Mesodermal cell (in vitro differentiated cells): ENCODE data around the gene ATPAF2. TPM values are rescaled to one million over a fixed set of nuclear protein-coding genes. Genes with fewer than 3 reads are reported as not detected.

Source experiments
- H3K27ac ChIP-seq: 2 replicates; pipeline ENCODE4 v1.7.0; 2013; ENCODE audit warnings: mild to moderate bottlenecking, low read depth, low read length, moderate library complexity; ENCODE audit not compliant: severe bottlenecking
- H3K36me3 ChIP-seq: 2 replicates; pipeline ENCODE4 v1.7.1; 2013; ENCODE audit warnings: mild to moderate bottlenecking, low read length, moderate library complexity; ENCODE audit not compliant: control insufficient read depth, insufficient read depth
- H3K4me1 ChIP-seq: one replicate; pipeline ENCODE4 v1.7.1; 2013; ENCODE audit warnings: mild to moderate bottlenecking, low read length; ENCODE audit not compliant: insufficient read depth, control insufficient read depth, poor library complexity, severe bottlenecking
- H3K4me3 ChIP-seq: 2 replicates; pipeline ENCODE4 v1.7.0; 2013; ENCODE audit warnings: low read length, control low read depth, mild to moderate bottlenecking; ENCODE audit not compliant: insufficient read depth, poor library complexity, severe bottlenecking; ENCODE audit errors: extremely low read depth
- H3K9me3 ChIP-seq: 2 replicates; pipeline ENCODE4 v1.7.1; 2013; ENCODE audit warnings: mild to moderate bottlenecking, low read length, moderate library complexity; ENCODE audit not compliant: control insufficient read depth
- WGBS, 2 experiments: methylation state at CpG; one replicate each; pipeline ENCODE4 v1.1.5; 2013; ENCODE audit warnings: missing lambda C conversion rate in 2 of 2; ENCODE audit not compliant: insufficient coverage in 2 of 2; 5-methylcytosine and 5-hydroxymethylcytosine counted together
- polyA plus RNA-seq, 2 experiments: library from polyadenylated mRNA; stranded (reverse); fragments of 50-300 nt; gene quantifications; one replicate each; pipeline ENCODE4 v1.2.3, GENCODE V29; 2013

Gene ATPAF2
- 23.8 TPM for polyA plus RNA-seq (2013, experiment 1 of 2)
- polyA plus RNA-seq (2013, experiment 2 of 2): 22.6 TPM

DNA sequence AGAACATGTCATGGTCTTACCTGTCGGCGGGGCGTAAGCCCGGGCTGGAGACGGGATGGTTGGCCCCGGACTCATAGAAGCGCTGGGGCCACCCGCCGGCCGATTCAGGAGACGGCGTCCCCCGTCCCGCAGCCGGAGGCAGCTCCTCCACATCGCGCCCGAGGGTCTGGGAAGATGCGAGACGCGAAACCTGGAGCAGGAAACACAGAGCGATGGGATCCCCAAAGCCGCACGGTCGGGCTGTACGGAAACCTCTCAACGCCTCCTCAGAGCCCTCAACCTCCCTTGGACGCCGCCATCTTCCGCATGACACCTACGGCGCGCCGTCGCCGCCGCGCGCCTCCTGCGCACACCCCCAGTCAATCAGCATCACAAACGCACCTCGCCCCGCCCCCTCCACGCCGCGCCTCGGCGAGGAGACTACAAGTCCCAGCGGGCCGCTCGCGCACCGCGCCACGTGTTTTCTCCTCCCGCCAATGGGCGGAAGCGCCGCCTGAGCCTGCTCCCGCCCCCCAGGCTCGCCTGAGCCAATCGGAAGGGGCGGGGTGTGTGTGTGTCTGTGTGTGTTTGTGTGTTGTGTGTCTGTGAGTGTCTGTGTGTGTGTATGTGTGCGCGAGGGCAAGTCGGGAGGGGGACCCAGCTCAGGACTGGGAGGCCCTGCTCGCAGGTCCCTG, at the start of gene ATPAF2, which contains the start of gene GID4:
ATPAF2 (minus strand) TSS at position 308 of the 674 bp plus-strand sequence; CDS start at position 153, 155 bp downstream.
GID4 (plus strand) TSS at position 548 of the 674 bp plus-strand sequence; CDS start at position 605, 57 bp downstream.
- Histone ChIP-seq H3K27ac (no peak within 1 kb of the TSS), H3K9me3 (no peaks in the 10 kb centered on the region), H3K4me1 (peaks cover 10% of the 10 kb centered on the region), H3K36me3 (no peaks in the 10 kb centered on the region), H3K4me3 (peak within 1 kb of the TSS; percentile 79)
- WGBS, 2 experiments: 0% methylated on average over 31 to 56 of the region's 67 CpGs

DNA sequence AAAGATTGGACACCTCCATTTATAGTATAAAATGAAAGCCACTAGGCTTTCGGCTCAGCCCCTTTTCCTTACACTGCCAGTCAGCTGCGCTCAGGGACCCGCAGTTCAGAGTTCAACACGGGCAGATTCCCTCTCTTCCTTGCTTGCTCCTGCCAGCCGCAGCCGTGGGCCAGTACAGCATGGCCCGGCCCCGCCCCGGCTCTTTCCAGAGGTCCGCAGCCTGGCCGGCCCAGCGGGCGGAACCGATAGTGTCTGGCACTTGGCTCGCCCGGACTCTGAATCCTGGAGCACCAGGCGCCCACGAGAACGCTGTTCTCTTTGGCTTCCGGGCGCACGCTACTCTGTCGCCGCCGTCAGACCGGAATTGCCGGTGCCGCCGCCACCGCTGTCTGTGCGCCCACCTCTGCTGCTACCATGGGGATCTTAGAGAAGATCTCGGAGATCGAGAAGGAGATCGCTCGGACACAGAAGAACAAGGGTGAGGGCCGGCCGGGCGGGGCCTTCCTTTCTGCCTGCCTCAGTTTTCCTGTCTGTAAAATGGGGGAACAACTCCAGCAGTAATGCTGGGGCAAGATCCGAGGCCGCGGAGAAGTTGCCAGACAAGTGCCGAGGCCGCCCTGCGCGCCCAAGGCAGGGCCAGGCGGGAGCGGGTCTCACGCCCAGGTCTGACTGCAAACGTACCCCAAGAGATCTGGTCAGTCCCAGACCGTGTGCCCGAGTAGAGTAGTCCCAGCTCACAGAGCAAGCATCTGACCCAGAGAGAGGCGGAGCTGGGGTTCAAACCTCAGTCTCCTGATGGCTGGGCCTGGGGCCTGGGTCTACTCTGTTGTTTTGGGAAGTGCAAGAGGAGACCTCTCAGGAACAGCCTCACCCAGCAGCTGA, 48.9 kb upstream of the ATPAF2 start, which contains the start of gene DRG2:
DRG2 (plus strand) TSS at position 339 of the 882 bp plus-strand sequence; CDS start at position 415, 76 bp downstream.
- H3K9me3 ChIP-seq: no peaks in the 10 kb centered on the region
- H3K4me1 ChIP-seq: peaks cover 6% of the 10 kb centered on the region
- 3% methylated on average over 49 to 51 of the region's 52 CpGs for WGBS, 2 experiments
- H3K27ac ChIP-seq: peak within 1 kb of the TSS; percentile 55
- H3K4me3 ChIP-seq: peak within 1 kb of the TSS; percentile 81
- peaks cover 19% of the 10 kb centered on the region for H3K36me3 ChIP-seq

DNA sequence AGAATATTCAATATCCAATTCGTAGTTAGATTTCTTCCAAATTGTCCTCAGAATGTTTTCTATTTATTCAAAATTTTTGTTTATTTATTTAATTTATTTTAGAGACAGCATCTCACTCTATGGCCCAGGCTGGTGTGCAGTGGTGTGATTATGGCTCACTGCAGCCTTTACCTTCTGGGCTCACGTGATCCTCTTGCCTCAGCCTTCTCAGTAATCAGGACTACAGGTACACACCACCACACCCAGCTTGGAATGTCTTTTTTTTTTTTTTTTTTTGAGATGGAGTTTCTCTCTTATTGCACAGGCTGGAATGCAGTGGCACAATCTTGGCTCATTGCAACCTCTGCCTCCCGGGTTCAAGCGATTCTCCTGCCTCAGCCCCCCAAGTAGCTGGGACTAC, 45.3 kb upstream of the ATPAF2 start:
- Histone ChIP-seq H3K27ac (no peak overlapping the region), H3K4me1 (peaks cover 6% of the 10 kb centered on the region), H3K9me3 (no peaks in the 10 kb centered on the region), H3K4me3 (no peak overlapping the region), H3K36me3 (no peaks in the 10 kb centered on the region)
- WGBS, 2 experiments: 92% methylated on average over 2 of the region's 4 CpGs; no CpG with 5 or more reads in 1 of the 2 experiments

DNA sequence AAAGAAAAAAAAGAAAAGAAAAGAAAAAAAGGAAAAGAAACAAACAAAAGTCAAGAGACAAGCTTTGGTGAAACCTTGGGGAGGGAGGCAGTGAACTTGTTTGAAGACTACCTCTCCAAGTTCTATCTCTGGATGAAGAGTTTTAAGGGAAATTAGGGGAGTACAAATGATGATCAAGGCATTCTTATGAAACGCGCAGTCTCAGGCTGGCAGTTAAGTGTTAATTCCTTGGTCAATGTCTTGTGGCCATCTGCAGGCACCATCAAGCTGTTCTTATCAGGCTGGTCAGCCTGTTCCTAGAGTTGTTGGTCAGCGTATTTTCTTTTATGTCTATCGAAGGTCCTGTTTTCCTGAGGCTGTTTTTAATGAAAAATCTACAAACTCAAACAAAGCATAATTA, 40.6 kb upstream of the ATPAF2 start:
- 94 to 100% methylated on average over 2 of the region's 4 CpGs for WGBS, 2 experiments
- H3K9me3 ChIP-seq: no peaks in the 10 kb centered on the region

GRCh38 chr17:18076936-18077335, 38.0 kb upstream of the ATPAF2 start:
- no peaks in the 10 kb centered on the region for H3K36me3 ChIP-seq
- no peak overlapping the region for H3K4me3 ChIP-seq
- 81 to 86% methylated on average over 6 of the region's 7 CpGs for WGBS, 2 experiments
- no peak overlapping the region for H3K27ac ChIP-seq
- no peaks in the 10 kb centered on the region for H3K4me1 ChIP-seq
- no peaks in the 10 kb centered on the region for H3K9me3 ChIP-seq

More for the DNA sequence above, 40.6 kb upstream of the ATPAF2 start:
- Histone ChIP-seq H3K36me3 (no peaks in the 10 kb centered on the region), H3K4me3 (no peak overlapping the region), H3K4me1 (no peaks in the 10 kb centered on the region), H3K27ac (no peak overlapping the region)

GRCh38 chr17:18074566-18075272, 35.8 kb upstream of the ATPAF2 start:
- Histone ChIP-seq H3K4me1 (no peaks in the 10 kb centered on the region), H3K4me3 (no peak overlapping the region), H3K36me3 (no peaks in the 10 kb centered on the region), H3K9me3 (no peaks in the 10 kb centered on the region), H3K27ac (no peak overlapping the region)
- 88 to 99% methylated on average over 3 to 5 of the region's 6 CpGs for WGBS, 2 experiments

DNA sequence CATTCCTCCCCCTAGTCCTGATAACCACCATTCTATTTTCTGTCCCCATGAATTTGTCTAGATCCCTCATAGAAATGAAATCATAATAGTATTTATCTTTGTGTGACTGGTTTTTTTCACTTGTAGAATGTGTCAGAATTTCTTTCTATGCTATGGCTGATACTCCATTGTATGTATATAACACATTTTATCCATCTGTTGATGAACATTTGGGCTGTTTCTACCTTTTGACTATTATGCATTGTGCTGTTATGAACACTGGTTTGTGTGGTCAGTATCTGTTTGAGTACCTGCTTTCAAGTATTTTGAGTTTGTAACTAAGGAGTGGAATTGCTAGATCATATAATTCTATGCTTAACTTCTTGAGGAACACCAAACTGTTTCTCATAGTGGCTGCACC, 32.8 kb upstream of the ATPAF2 start:
- H3K4me1 ChIP-seq: no peaks in the 10 kb centered on the region
- H3K27ac ChIP-seq: no peak overlapping the region
- no peaks in the 10 kb centered on the region for H3K9me3 ChIP-seq
- H3K4me3 ChIP-seq: no peak overlapping the region
- no peaks in the 10 kb centered on the region for H3K36me3 ChIP-seq

- Histone ChIP-seq H3K9me3 (no peaks in the 10 kb centered on the region), H3K4me3 (no peak overlapping the region), H3K27ac (peak overlapping the region; percentile 30), H3K4me1 (no peaks in the 10 kb centered on the region), H3K36me3 (no peaks in the 10 kb centered on the region)
- 49 to 62% methylated on average over 8 of the region's 8 CpGs for WGBS, 2 experiments
These were observed 31.9 kb upstream of the ATPAF2 start for GRCh38 chr17:18070861-18071340.

DNA sequence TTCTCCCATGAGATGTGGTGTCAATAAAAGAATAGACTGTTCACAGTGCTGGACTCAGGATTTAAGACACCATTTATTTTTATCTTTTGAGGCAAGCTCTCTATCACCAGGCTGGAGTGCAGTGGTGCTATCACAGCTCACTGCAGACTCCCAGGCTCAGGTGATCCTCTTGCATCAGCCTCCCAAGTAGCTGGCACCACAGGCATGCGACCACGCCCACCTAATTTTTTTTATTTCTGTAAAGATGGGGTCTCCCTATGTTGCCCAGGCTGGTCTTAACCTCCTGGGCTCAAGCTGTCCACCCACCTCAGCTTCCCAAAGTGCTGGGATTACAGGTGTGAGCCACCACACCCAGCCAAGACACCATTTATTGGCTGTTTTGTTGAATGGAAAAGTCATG, 30.1 kb upstream of the ATPAF2 start:
- WGBS, 2 experiments: 90% methylated on average over 2 of the region's 2 CpGs; no CpG with 5 or more reads in 1 of the 2 experiments
- no peak overlapping the region for H3K4me3 ChIP-seq
- H3K9me3 ChIP-seq: no peaks in the 10 kb centered on the region
- H3K27ac ChIP-seq: no peak overlapping the region
- H3K36me3 ChIP-seq: peaks cover 13% of the 10 kb centered on the region
- no peaks in the 10 kb centered on the region for H3K4me1 ChIP-seq

- Histone ChIP-seq H3K27ac (no peak overlapping the region), H3K9me3 (no peaks in the 10 kb centered on the region), H3K4me3 (no peak overlapping the region), H3K36me3 (peaks cover 17% of the 10 kb centered on the region), H3K4me1 (no peaks in the 10 kb centered on the region)
- 92 to 97% methylated on average over 4 of the region's 4 CpGs for WGBS, 2 experiments
These were observed 27.9 kb upstream of the ATPAF2 start for GRCh38 chr17:18066866-18067265.
